Hepatocyte (in vitro differentiated cells): Measurements from ENCODE around the gene C1QTNF2.

Experiments
- CTCF ChIP-seq: fragments of 200-600 bp; sonication (generic); IDR thresholded peaks from 2 replicates; pipeline ENCODE4 v1.5.1; 2016; ENCODE audit warnings: antibody characterized with exemption, mild to moderate bottlenecking; ENCODE audit not compliant: poor library complexity
- EZH2phosphoT487 ChIP-seq: fragments of 200-600 bp; sonication (generic); IDR thresholded peaks from one replicate; pipeline ENCODE4 v1.6.1; 2018; ENCODE audit warnings: antibody characterized with exemption, mild to moderate bottlenecking, low read depth, moderate library complexity; ENCODE audit not compliant: unreplicated experiment, severe bottlenecking

DNA sequence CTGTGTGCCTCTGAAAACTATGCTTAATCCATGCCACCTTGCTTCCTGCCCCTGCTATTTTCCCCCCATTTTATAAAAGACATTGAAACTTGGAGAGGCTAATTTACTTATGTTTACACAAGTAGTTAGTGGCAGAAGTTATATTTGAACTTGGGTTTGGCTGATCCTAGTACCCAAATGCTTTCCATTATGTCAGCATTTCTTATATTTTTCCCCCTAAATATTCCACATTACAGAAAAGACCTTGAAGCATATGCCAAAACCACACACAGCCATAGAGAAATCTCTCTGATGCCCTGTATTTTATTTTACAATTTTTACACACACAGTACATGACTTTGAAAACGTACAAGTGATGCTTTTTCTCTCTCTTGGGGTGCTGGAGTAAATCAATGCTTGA is 11.2 kb downstream of the C1QTNF2 start:
- TF ChIP-seq CTCF (no peak), EZH2phosphoT487 (no peak)
